HCT116 (cell line): ENCODE results near the gene LIMS2.

Experiments
- EZH2 ChIP-seq: fragments of 200-600 bp; sonication (generic); IDR thresholded peaks from 2 replicates; pipeline ENCODE4 v1.6.1; 2017; ENCODE audit warnings: antibody characterized with exemption, mixed run types
- POLR2A ChIP-seq: IDR thresholded peaks from 2 replicates; pipeline ENCODE4 v1.7.0; 2011; ENCODE audit warnings: borderline replicate concordance; ENCODE audit not compliant: insufficient read depth, insufficient read length; ENCODE audit errors: extremely low read depth
- POLR2AphosphoS5 ChIP-seq: IDR thresholded peaks from 2 replicates; pipeline ENCODE4 v1.6.1; 2011; ENCODE audit warnings: mild to moderate bottlenecking, low read depth, low read length, moderate library complexity
- SP1 ChIP-seq: IDR thresholded peaks from 2 replicates; pipeline ENCODE4 v1.6.1; 2012; ENCODE audit warnings: low read depth
- ZFX ChIP-seq: fragments of 450-650 bp; IDR thresholded peaks from 2 replicates; pipeline ENCODE4 v1.6.1; 2017

DNA sequence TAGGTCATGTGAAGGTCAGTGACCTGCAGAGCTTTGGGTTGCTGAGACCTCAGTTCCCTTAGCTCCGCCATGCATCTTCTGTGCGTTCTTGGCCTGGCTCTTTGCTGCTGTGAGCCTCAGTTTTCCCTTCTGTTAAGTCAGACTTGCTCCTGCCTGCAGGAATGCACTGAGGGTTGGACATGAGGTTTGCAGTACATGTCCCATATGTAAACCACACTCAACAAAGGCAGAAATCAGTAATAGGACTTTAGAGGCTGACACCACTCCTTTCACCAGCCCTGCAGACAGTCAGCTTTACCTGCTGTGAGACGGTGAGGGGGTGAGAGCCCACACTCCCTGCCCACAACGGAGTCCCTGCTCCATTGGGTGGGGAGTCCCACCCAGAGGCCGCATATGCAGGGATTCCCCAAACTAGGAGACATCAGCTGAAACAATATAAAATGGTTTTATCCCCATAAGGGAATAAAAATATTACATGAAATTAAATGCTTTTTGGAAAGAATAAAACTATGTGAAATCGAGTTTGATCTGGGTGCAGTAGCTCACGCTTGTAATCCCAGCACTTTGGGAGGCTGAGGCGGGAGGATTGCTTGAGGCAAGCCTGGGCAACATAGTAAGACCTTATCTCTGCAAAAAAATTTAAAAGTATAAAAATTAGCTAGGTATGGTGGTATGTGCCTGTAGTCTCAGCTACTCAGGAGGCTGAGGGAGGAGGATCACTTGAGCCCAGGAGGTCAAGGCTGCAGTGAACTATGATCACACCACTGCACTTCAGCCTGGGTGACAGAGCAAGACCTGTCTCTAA, 84.7 kb downstream of the LIMS2 start:
- TF ChIP-seq EZH2 (no peak), ZFX (no peak), POLR2A (no peak), SP1 (no peak), POLR2AphosphoS5 (no peak)
